ENCODE measurements around the gene BEX4. TPM values are rescaled to one million over a fixed set of nuclear protein-coding genes. Genes with fewer than 3 reads are reported as not detected.

The BEX4 gene
- total and polyA plus RNA-seq, 4 donors, result 30.0 to 66.6 (median 42.0) TPM

DNA sequence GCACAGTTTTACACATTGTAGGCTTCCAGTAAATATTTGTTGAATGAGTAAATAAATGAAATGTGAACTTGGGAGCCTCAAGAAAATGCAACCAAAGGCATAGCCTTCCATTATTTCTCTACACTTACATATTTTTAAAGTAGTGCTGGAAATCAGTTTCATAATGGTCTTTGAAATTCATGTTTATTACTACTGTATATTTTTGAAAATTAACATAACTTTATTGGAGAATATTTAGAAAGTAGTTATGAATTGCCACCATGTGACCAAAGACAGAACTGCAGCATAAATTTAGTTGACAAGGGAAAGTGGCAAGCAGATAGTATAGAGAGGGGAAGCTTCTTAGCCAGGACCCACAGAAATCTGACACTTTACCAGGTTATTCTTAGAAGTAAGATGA is 33.6 kb downstream of the BEX4 start:
- no peak overlapping the region for H3K9ac ChIP-seq (ENCODE audit: insufficient read depth in 1 of 2, low read length in 2 of 2)
- H3K27ac ChIP-seq (ENCODE audit: low read depth in 1 of 2, low read length in 1 of 2), result no peak overlapping the region
- ATAC-seq (ENCODE audit: insufficient read depth, low FRiP score) (no peak), DNase-seq (peak in 2 of 3 donors; percentile 28 to 44)
- peaks cover 0 to 6% (median 4%) of the 10 kb centered on the region in 3 donors for H3K27me3 ChIP-seq (ENCODE audit: control insufficient read depth in 3 of 3, insufficient read depth in 3 of 3, low read length in 2 of 3)
- peaks cover 0 to 3% (median 0%) of the 10 kb centered on the region in 5 donors for H3K4me1 ChIP-seq (ENCODE audit: control insufficient read depth in 5 of 5, insufficient read depth in 5 of 5, low read length in 5 of 5)
- H3K36me3 ChIP-seq (ENCODE audit: control insufficient read depth in 4 of 4, insufficient read depth in 4 of 4, low read length in 4 of 4), result peaks cover 0 to 2% (median 0%) of the 10 kb centered on the region in 4 donors
- no peaks in the 10 kb centered on the region for H3K9me3 ChIP-seq (ENCODE audit: control insufficient read depth in 4 of 4, insufficient read depth in 3 of 4, low read length in 3 of 4)
- TF ChIP-seq, protein P1, sequence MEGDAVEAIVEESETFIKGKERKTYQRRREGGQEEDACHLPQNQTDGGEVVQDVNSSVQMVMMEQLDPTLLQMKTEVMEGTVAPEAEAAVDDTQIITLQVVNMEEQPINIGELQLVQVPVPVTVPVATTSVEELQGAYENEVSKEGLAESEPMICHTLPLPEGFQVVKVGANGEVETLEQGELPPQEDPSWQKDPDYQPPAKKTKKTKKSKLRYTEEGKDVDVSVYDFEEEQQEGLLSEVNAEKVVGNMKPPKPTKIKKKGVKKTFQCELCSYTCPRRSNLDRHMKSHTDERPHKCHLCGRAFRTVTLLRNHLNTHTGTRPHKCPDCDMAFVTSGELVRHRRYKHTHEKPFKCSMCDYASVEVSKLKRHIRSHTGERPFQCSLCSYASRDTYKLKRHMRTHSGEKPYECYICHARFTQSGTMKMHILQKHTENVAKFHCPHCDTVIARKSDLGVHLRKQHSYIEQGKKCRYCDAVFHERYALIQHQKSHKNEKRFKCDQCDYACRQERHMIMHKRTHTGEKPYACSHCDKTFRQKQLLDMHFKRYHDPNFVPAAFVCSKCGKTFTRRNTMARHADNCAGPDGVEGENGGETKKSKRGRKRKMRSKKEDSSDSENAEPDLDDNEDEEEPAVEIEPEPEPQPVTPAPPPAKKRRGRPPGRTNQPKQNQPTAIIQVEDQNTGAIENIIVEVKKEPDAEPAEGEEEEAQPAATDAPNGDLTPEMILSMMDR (IDR thresholded peaks at IDR 0.05; ENCODE audit: control extremely low read depth, extremely low read depth), result no peak
- H3K4me3 ChIP-seq, result no peak overlapping the region

DNA sequence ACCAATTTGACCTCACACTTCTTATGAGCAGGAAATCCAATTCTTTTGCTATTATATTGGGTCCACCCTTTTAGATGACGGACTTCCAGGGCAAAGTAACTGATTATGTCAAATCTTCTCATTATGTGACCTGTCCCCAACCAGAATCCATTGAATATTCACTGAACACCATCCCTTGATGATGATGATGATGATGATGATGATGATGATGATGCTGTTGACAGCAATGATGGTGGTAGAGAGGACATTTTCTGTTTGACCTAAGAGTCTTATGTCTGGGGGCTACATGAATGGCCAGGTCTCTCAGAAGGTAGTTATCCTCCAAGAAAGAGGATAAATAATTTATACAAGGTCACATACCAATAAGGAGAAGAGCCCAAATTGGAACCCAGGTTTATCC is 34.9 kb downstream of the BEX4 start:
- Histone ChIP-seq H3K4me3 (no peak overlapping the region), H3K27me3 (ENCODE audit: control insufficient read depth in 3 of 3, insufficient read depth in 3 of 3, low read length in 2 of 3) (peaks cover 3 to 12% (median 4%) of the 10 kb centered on the region in 3 donors), H3K36me3 (ENCODE audit: control insufficient read depth in 4 of 4, insufficient read depth in 4 of 4, low read length in 4 of 4) (peaks cover 0 to 2% (median 0%) of the 10 kb centered on the region in 4 donors), H3K9ac (ENCODE audit: insufficient read depth in 1 of 2, low read length in 2 of 2) (no peak overlapping the region), H3K9me3 (ENCODE audit: control insufficient read depth in 4 of 4, insufficient read depth in 3 of 4, low read length in 3 of 4) (no peaks in the 10 kb centered on the region), H3K4me1 (ENCODE audit: control insufficient read depth in 5 of 5, insufficient read depth in 5 of 5, low read length in 5 of 5) (peaks cover 0 to 7% (median 0%) of the 10 kb centered on the region in 5 donors), H3K27ac (ENCODE audit: low read depth in 1 of 2, low read length in 1 of 2) (no peak overlapping the region)
- DNase-seq (no peak), ATAC-seq (ENCODE audit: insufficient read depth, low FRiP score) (no peak)
- TF ChIP-seq, protein P1 (IDR thresholded peaks at IDR 0.05; ENCODE audit: control extremely low read depth, extremely low read depth), result no peak
- 38 to 100% methylated on average over 1 of the region's 1 CpG for WGBS, 2 donors

DNA sequence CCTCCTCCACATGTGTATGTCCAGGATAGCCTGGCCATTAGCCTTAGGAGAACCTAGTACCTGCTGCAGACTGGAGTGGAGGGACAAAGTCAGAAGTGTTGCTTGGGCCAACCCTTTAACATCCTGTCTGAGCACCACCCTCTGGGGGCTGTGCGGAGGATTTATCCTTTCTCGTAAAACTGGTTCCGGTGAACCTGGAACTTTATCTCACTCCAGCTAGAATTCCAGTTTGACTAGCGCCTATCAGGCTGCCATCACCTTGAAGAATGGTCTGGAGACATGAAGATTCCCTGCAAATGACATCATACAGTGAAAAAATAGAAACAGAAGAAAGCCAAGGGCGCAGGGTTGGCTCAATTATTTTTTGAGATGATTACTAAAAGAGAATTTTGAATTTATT is 36.1 kb downstream of the BEX4 start:
- WGBS, 2 donors, result 63 to 81% methylated on average over 5 of the region's 5 CpGs
- TF ChIP-seq, protein P1 (IDR thresholded peaks at IDR 0.05; ENCODE audit: control extremely low read depth, extremely low read depth), result no peak
- ATAC-seq (ENCODE audit: insufficient read depth, low FRiP score), result no peak
- no peak overlapping the region for H3K9ac ChIP-seq (ENCODE audit: insufficient read depth in 1 of 2, low read length in 2 of 2)
- H3K27ac ChIP-seq (ENCODE audit: low read depth in 1 of 2, low read length in 1 of 2), result no peak overlapping the region
- H3K4me1 ChIP-seq (ENCODE audit: control insufficient read depth in 5 of 5, insufficient read depth in 5 of 5, low read length in 5 of 5), result peaks cover 0 to 7% (median 0%) of the 10 kb centered on the region in 5 donors
- DNase-seq, result no peak
- peaks cover 3 to 14% (median 4%) of the 10 kb centered on the region in 3 donors for H3K27me3 ChIP-seq (ENCODE audit: control insufficient read depth in 3 of 3, insufficient read depth in 3 of 3, low read length in 2 of 3)
- no peaks in the 10 kb centered on the region for H3K9me3 ChIP-seq (ENCODE audit: control insufficient read depth in 4 of 4, insufficient read depth in 3 of 4, low read length in 3 of 4)
- no peak overlapping the region for H3K4me3 ChIP-seq
- H3K36me3 ChIP-seq (ENCODE audit: control insufficient read depth in 4 of 4, insufficient read depth in 4 of 4, low read length in 4 of 4), result peaks cover 0 to 2% (median 0%) of the 10 kb centered on the region in 4 donors

DNA sequence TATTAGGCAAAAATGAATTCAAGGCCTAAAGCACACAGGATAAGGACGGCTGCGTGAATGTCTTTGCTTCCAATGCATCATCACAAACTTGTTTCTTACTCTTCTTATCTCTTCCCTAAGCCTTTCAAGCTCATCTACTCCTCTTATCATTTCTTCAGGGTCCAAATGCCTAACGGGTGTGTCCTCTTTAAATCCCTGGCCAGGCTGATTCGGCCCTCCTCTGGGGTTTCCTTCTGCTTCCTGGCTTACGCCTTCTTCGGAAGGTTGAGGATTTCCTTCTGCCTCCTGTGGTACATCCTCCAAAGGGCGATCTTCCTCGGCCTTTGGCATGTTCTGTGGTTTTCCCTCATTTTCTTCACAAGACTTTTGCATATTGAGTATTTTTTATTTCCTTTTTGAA is 38.7 kb downstream of the BEX4 start:
- no peak overlapping the region for H3K4me3 ChIP-seq
- DNase-seq (peak in 1 of 3 donors; percentile 11), ATAC-seq (ENCODE audit: insufficient read depth, low FRiP score) (no peak)
- H3K27me3 ChIP-seq (ENCODE audit: control insufficient read depth in 3 of 3, insufficient read depth in 3 of 3, low read length in 2 of 3), result peaks cover 3 to 21% (median 5%) of the 10 kb centered on the region in 3 donors
- TF ChIP-seq, protein P1 (IDR thresholded peaks at IDR 0.05; ENCODE audit: control extremely low read depth, extremely low read depth), result no peak
- H3K4me1 ChIP-seq (ENCODE audit: control insufficient read depth in 5 of 5, insufficient read depth in 5 of 5, low read length in 5 of 5), result peaks cover 0 to 7% (median 0%) of the 10 kb centered on the region in 5 donors
- H3K27ac ChIP-seq (ENCODE audit: low read depth in 1 of 2, low read length in 1 of 2), result peak overlapping the region; percentile 39 to 60
- WGBS, 2 donors, result 15 to 46% methylated on average over 8 of the region's 8 CpGs
- H3K9me3 ChIP-seq (ENCODE audit: control insufficient read depth in 4 of 4, insufficient read depth in 3 of 4, low read length in 3 of 4), result no peaks in the 10 kb centered on the region
- H3K36me3 ChIP-seq (ENCODE audit: control insufficient read depth in 4 of 4, insufficient read depth in 4 of 4, low read length in 4 of 4), result peaks cover 0 to 2% (median 0%) of the 10 kb centered on the region in 4 donors
- peak overlapping the region in 1 of 2 donors; percentile 36 for H3K9ac ChIP-seq (ENCODE audit: insufficient read depth in 1 of 2, low read length in 2 of 2)

All from lung (tissue), 12 donors.